Epithelial cell of prostate (primary cell): ENCODE results near the gene DCBLD2.
A peak's percentile ranks its signal among the peaks of the same experiment; 100 is the strongest.
"Not testable (repeated sequence)": the region's sequence is repeated elsewhere in the genome, so short reads cannot be mapped to it uniquely, and the experiment has no call there.

Experiments used
- DNase-seq: peaks from one replicate; pipeline ENCODE4 v3.0.0-alpha.2; 2011; ENCODE audit warnings: low read depth, low spot score
- H3K27ac ChIP-seq: fragments of 450-650 bp; 2 replicates; pipeline ENCODE4 v1.5.1; 2017; ENCODE audit warnings: mild to moderate bottlenecking

The DCBLD2 gene

GRCh38 chr3:98843266-98843959, 58.1 kb downstream of the DCBLD2 start:
- H3K27ac ChIP-seq: peak overlapping the region; percentile 6
- no peak for DNase-seq

GRCh38 chr3:98839846-98840245, 61.6 kb downstream of the DCBLD2 start:
- no peak overlapping the region for H3K27ac ChIP-seq
- DNase-seq: no peak

- DNase-seq, H3K27ac ChIP-seq: not testable (repeated sequence)
Observed at GRCh38 chr3:98831060-98831459, 70.4 kb downstream of the DCBLD2 start.

- DNase-seq: no peak
- no peak overlapping the region for H3K27ac ChIP-seq
Observed at GRCh38 chr3:98829246-98829832, 72.2 kb downstream of the DCBLD2 start.

- DNase-seq: no peak
- H3K27ac ChIP-seq: no peak overlapping the region
Observed at GRCh38 chr3:98827221-98827920, 74.1 kb downstream of the DCBLD2 start.

GRCh38 chr3:98826126-98826525, 75.4 kb downstream of the DCBLD2 start:
- no peak for DNase-seq
- peak overlapping the region; percentile 31 for H3K27ac ChIP-seq

- DNase-seq: no peak
- peak overlapping the region; percentile 2 for H3K27ac ChIP-seq
Observed at GRCh38 chr3:98824256-98824655, 77.2 kb downstream of the DCBLD2 start.

- peak overlapping the region; percentile 2 for H3K27ac ChIP-seq
Observed at GRCh38 chr3:98823791-98824190, 77.7 kb downstream of the DCBLD2 start.

GRCh38 chr3:98821063-98821462, 80.4 kb downstream of the DCBLD2 start:
- H3K27ac ChIP-seq: no peak overlapping the region
- DNase-seq: no peak

More at GRCh38 chr3:98823791-98824190, 77.7 kb downstream of the DCBLD2 start:
- DNase-seq: no peak

- no peak overlapping the region for H3K27ac ChIP-seq
- DNase-seq: no peak
Observed at GRCh38 chr3:98817547-98818041, 83.9 kb downstream of the DCBLD2 start.

- DNase-seq: no peak
- H3K27ac ChIP-seq: peak overlapping the region; percentile 21
Observed at GRCh38 chr3:98814817-98815420, 86.6 kb downstream of the DCBLD2 start.

GRCh38 chr3:98812851-98813374, 88.6 kb downstream of the DCBLD2 start:
- DNase-seq: no peak
- peak overlapping the region; percentile 82 for H3K27ac ChIP-seq

- H3K27ac ChIP-seq: peak overlapping the region; percentile 82
- DNase-seq: no peak
Observed at GRCh38 chr3:98811048-98811447, 90.4 kb downstream of the DCBLD2 start.

- no peak for DNase-seq
Observed at GRCh38 chr3:98809557-98809956, 91.9 kb downstream of the DCBLD2 start.

GRCh38 chr3:98808071-98808470, 93.4 kb downstream of the DCBLD2 start:
- DNase-seq: no peak
- H3K27ac ChIP-seq: peak overlapping the region; percentile 82

More at GRCh38 chr3:98809557-98809956, 91.9 kb downstream of the DCBLD2 start:
- peak overlapping the region; percentile 82 for H3K27ac ChIP-seq

- H3K27ac ChIP-seq: peak overlapping the region; percentile 82
- DNase-seq: no peak
Observed at GRCh38 chr3:98807561-98807960, 93.9 kb downstream of the DCBLD2 start.

- DNase-seq: no peak
- H3K27ac ChIP-seq: peak overlapping the region; percentile 82
Observed at GRCh38 chr3:98807011-98807410, 94.5 kb downstream of the DCBLD2 start.

GRCh38 chr3:98806521-98806920, 95.0 kb downstream of the DCBLD2 start:
- H3K27ac ChIP-seq: peak overlapping the region; percentile 82
- DNase-seq: peak; percentile 68

- peak overlapping the region; percentile 82 for H3K27ac ChIP-seq
- no peak for DNase-seq
Observed at GRCh38 chr3:98805571-98805970, 95.9 kb downstream of the DCBLD2 start.

- H3K27ac ChIP-seq: peak overlapping the region; percentile 70
- DNase-seq: no peak
Observed at GRCh38 chr3:98801043-98801747, 100.3 kb downstream of the DCBLD2 start.
